HepG2 (cell line): Measurements from ENCODE around the gene FAM98A.

Source experiments
- ATF3 ChIP-seq: sonication (generic); formaldehyde crosslinking; IDR thresholded peaks from 2 replicates; pipeline ENCODE4 v1.4.0; 2020; ENCODE audit warnings: missing genetic modification reagents
- CTCF ChIP-seq: sonication (generic); formaldehyde crosslinking; IDR thresholded peaks from 2 replicates; pipeline ENCODE4 v1.5.0; 2020; ENCODE audit warnings: mild to moderate bottlenecking, missing genetic modification reagents, moderate library complexity
- GPBP1L1 ChIP-seq: sonication (generic); formaldehyde crosslinking; IDR thresholded peaks from 2 replicates; pipeline ENCODE4 v1.5.0; 2020; ENCODE audit warnings: mild to moderate bottlenecking, missing genetic modification reagents
- HMG20B ChIP-seq: conservative IDR thresholded peaks from 2 replicates; pipeline ENCODE4 v1.6.1; 2016; ENCODE audit warnings: missing genetic modification reagents, missing compliant biosample characterization
- JDP2 ChIP-seq: sonication (generic); formaldehyde crosslinking; IDR thresholded peaks from 2 replicates; pipeline ENCODE4 v1.8.1; 2022; ENCODE audit warnings: missing genetic modification reagents, borderline replicate concordance
- MXI1 ChIP-seq: IDR thresholded peaks from 3 replicates; pipeline ENCODE4 v1.6.1; 2012; ENCODE audit warnings: low read depth, low read length, inconsistent platforms, borderline replicate concordance
- RELA ChIP-seq: sonication (generic); formaldehyde crosslinking; IDR thresholded peaks from 2 replicates; pipeline ENCODE4 v1.4.0; 2020; ENCODE audit warnings: missing genetic modification reagents
- SOX6 ChIP-seq, 2 experiments: fragments of 450-650 bp in 1 of 2; sonication (generic) in 1 of 2; formaldehyde crosslinking in 1 of 2; IDR thresholded peaks; 2 replicates each; pipeline versions ENCODE4 v1.4.0 to v1.6.1; 2017 to 2020; ENCODE audit warnings: antibody characterized with exemption in 1 of 2, mild to moderate bottlenecking in 1 of 2, missing genetic modification reagents in 1 of 2
- USF2 ChIP-seq, 2 experiments: sonication (generic) in 1 of 2; formaldehyde crosslinking in 1 of 2; IDR thresholded peaks; 2 replicates each; pipeline versions ENCODE4 v1.5.1 to v1.6.1; 2011 to 2020; ENCODE audit warnings: borderline replicate concordance in 1 of 2, low read depth in 1 of 2, low read length in 1 of 2, mild to moderate bottlenecking in 1 of 2, missing genetic modification reagents in 1 of 2, moderate library complexity in 1 of 2
- ZNF431 ChIP-seq: sonication (generic); formaldehyde crosslinking; IDR thresholded peaks from 2 replicates; pipeline ENCODE4 v1.9.0; 2022; ENCODE audit warnings: missing genetic modification reagents, low read depth, mild to moderate bottlenecking, borderline replicate concordance
- ZNF619 ChIP-seq: sonication (generic); formaldehyde crosslinking; IDR thresholded peaks from 2 replicates; pipeline ENCODE4 v1.4.0; 2020; ENCODE audit warnings: mild to moderate bottlenecking, missing genetic modification reagents

- TF ChIP-seq ZNF431: no peak
- TF ChIP-seq CTCF (CRISPR knock-in tag): no peak
- TF ChIP-seq ATF3: no peak
- TF ChIP-seq RELA (CRISPR knock-in tag): no peak
- TF ChIP-seq USF2 (IDR thresholded peaks at IDR 0.05; ENCODE audit: low read depth, low read length): no peak
- TF ChIP-seq USF2 (CRISPR knock-in tag; IDR thresholded peaks at IDR 0.05; ENCODE audit: borderline replicate concordance): no peak
- no peak for TF ChIP-seq HMG20B (CRISPR knock-in tag)
- TF ChIP-seq SOX6 (IDR thresholded peaks at IDR 0.05): no peak
- TF ChIP-seq SOX6 (CRISPR knock-in tag; IDR thresholded peaks at IDR 0.05): no peak
- TF ChIP-seq ZNF619: no peak
- no peak for TF ChIP-seq JDP2 (CRISPR knock-in tag)
- TF ChIP-seq MXI1: no peak
- no peak for TF ChIP-seq GPBP1L1 (CRISPR knock-in tag)
Measured at GRCh38 chr2:33577084-33577483, 22.0 kb downstream of the FAM98A start.
